Endometrial microvascular endothelial cells (primary cell): Measurements from ENCODE around the gene ZNF76. TPM values are rescaled to one million over a fixed set of nuclear protein-coding genes. Genes with fewer than 3 reads are reported as not detected.

Source experiments
- in situ Hi-C: cut with HindIII; loops from 2 replicates; pipeline ENCODE4 v1.10.0; 2017; ENCODE audit warnings: low sequenced_read_pairs, low pct_unique_long_range_greater_than_20kb; ENCODE audit errors: inconsistent ontology term
- total RNA-seq: library from RNA; depleted of rRNA; stranded (reverse); fragments of >200 nt; gene quantifications from one replicate; pipeline ENCODE4 v1.2.3, GENCODE V29; 2015; ENCODE audit errors: inconsistent ontology term

Gene ZNF76
- total RNA-seq, 1 donor from 2014 or later: 18.6 TPM

GRCh38 chr6:35231563-35231962 lies 28.0 kb upstream of the ZNF76 start:
- in situ Hi-C loops: no loop called here

DNA sequence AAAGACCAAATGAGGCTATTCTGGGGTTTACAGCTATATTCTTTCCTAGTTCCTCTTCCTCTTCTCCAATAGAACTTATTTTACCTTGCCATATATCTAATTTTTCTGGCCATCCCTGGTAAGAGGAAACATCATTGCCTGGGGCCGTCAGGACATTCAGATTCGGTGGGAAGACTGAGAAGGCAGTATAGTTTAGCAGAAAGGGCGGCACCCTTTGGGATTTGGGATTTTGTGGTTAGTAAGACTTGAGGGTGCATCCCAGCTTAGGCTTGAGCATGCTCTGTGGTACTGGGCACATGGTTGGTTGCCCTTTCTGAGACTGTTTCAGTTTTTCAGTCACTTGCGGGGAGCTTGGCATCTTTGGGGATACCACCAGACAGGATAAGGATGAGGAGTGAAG lies 24.6 kb upstream of the ZNF76 start:
- in situ Hi-C loops: no loop called here

GRCh38 chr6:35236223-35236622 lies 23.3 kb upstream of the ZNF76 start:
- in situ Hi-C loops: no loop called here

- in situ Hi-C loops: no loop called here
Measured at GRCh38 chr6:35237476-35237875, 22.1 kb upstream of the ZNF76 start.

DNA sequence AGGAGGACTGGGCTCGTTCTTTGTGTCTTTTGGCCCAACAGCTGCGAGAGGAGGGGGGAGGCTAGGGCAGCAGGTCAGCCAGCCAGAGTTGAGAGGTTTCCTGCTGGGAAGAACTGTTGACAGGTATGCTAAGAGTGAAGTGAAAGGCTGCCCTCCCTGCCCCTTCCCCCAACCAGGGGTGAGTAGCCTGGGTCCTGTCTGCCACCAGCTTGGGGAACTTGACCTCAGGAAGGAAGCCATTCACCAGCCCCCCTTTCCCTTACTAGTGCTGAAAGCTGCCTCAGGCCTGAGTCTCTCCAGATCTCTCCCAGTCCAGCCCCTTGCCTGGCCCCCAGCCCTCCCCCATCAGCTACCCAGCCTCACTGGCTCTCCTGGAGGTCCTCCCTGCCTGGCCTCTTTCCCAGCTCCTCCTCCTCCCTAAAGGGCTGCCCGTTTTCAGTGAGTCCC lies 20.7 kb upstream of the ZNF76 start:
- in situ Hi-C loops: no loop called here

GRCh38 chr6:35239581-35239980 lies 20.0 kb upstream of the ZNF76 start:
- in situ Hi-C loops: no loop called here

DNA sequence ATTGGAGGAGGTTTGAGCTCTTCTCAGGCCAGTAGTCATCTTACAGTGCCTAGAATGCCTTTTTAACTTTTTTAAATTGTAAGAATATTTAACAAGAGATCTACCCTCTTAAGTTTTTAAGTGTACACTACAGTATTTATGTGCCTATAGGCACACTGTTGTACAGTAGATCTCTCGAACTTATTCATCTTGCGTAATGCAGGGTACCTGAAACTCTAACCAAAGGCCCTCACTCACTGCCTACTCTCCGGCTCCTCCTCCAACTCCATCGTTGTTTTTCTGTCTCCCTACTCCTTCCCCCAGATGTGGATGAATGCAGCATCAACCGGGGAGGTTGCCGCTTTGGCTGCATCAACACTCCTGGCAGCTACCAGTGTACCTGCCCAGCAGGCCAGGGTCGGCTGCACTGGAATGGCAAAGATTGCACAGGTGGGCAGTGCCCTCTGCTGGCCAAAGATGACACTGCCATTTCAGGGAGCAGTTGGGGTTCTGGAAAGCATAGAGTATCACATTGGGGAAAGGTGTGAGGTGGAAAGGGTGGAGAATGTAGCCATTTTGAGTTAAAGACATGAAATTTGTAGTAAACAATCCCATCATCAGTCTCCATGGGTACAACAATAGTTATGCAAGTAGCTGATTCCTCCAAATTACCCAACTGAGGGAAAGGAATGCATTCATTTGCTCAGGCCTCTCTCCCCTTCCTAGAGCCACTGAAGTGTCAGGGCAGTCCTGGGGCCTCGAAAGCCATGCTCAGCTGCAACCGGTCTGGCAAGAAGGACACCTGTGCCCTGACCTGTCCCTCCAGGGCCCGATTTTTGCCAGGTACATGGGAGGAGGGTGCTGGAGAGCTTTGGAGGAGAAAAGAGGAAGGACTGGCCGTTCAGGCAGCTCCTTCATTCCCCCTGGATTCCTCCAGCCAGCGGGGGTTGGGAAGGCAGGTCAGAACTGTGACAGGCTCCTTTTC lies 18.4 kb upstream of the ZNF76 start:
- in situ Hi-C loops: no loop called here

GRCh38 chr6:35242486-35242885 lies 17.0 kb upstream of the ZNF76 start:
- in situ Hi-C loops: no loop called here

DNA sequence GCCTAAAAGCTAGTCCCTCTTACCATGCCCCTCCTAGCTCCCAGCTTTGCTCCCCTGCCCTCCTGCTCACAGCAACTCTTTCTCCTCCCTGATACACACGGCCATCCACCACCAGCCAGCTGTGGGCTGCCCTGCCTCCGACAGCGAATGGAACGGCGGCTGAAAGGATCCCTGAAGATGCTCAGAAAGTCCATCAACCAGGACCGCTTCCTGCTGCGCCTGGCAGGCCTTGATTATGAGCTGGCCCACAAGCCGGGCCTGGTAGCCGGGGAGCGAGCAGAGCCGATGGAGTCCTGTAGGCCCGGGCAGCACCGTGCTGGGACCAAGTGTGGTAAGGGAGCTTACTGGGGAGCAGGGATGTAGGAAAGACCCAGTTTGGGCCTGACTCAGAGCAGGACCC lies 16.6 kb upstream of the ZNF76 start:
- in situ Hi-C loops: no loop called here

- in situ Hi-C loops: no loop called here
Measured at GRCh38 chr6:35243386-35243958, 16.1 kb upstream of the ZNF76 start.

DNA sequence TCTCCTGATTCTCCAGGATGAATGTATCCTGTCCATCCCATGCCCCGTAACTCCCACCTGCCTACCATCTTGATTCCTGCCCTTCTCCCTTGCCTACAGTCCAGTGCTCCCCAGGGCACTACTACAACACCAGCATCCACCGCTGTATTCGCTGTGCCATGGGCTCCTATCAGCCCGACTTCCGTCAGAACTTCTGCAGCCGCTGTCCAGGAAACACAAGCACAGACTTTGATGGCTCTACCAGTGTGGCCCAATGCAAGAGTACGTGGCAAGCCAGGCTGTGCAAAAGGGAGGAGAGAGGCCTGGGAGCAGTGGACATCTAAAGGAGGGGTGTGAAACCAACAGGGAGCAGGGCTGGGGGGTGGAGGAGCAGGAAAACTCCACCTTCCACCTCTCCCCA lies 15.0 kb upstream of the ZNF76 start:
- in situ Hi-C loops: no loop called here

- in situ Hi-C loops: no loop called here
Measured at GRCh38 chr6:35247642-35248231, 11.8 kb upstream of the ZNF76 start.

GRCh38 chr6:35248300-35248699 lies 11.2 kb upstream of the ZNF76 start:
- in situ Hi-C loops: no loop called here

DNA sequence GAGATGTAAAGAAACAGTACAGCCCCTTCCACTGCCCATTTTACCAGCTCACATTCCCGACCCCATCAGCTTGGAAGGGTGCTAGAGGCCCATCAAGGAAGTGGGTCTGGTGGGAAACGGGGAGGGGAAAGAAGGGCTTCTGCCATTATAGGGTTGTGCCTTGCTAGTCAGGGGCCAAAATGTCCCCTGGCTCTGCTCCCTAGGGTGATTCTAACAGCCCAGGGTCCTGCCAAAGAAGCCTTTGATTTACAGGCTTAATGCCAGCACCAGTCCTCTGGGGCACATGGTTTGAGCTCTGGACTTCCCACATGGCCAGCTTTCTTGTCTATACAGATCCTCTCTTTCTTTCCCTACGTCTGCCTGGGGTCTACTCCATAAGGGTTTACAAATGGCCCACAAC lies 10.6 kb upstream of the ZNF76 start:
- in situ Hi-C loops: no loop called here

DNA sequence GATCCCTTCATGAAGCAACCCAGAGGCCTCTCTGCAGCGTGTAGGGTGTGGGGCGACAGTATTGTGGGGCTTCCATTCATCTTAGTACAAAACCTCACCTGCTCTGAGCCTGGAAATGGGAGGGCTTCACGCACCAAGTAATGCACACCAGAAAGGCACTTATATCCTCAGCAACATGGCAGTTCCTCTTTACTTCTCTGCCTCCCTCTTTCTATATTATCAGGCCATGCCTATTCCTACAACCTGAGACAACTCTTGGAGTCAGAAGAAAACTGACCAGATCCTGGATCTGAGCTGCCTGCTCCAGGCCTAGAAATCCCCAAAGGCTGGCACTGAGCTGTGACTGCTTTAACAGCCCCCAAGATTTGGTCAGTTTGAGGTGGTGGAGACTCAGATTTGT lies 7.6 kb upstream of the ZNF76 start:
- in situ Hi-C loops: no loop called here

DNA sequence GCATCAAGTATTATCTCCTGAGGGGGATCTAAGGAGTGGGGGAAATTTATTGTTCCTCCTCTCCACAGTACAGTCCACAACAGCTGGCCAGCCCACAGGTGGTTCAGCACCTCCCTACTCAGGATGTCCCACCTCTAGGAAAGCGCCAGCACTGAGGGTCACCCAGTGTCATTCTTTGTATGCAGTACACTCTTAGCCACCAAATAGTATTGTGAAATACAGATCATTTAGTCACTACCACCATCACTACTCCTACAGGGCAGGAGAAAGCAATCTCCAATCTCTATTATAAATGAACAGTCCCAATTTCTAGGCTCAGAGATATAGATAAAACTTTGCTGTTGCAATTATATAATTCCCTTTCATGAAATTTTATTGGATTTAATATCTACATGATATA lies 6.3 kb upstream of the ZNF76 start:
- in situ Hi-C loops: no loop called here

- in situ Hi-C loops: no loop called here
Measured at GRCh38 chr6:35258336-35258735, 1.2 kb upstream of the ZNF76 start.

DNA sequence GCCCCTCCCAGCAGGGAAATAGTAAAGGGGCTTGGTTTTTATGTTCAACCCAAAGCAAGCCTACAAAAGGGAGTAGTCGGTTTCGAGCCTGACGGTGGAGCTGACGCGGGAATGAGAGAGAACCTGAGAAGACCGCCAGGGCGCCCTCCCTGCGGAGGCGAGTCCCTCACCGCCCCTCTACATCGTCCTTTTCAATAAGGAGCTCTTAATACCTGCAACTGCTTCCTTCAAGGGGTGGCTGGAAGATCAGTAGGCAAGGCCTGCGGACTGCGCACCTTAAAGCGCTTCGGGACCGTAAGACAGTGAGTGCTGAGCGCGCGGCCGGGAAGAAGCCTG lies 709 bp upstream of the ZNF76 start:
- in situ Hi-C loops: no loop called here

DNA sequence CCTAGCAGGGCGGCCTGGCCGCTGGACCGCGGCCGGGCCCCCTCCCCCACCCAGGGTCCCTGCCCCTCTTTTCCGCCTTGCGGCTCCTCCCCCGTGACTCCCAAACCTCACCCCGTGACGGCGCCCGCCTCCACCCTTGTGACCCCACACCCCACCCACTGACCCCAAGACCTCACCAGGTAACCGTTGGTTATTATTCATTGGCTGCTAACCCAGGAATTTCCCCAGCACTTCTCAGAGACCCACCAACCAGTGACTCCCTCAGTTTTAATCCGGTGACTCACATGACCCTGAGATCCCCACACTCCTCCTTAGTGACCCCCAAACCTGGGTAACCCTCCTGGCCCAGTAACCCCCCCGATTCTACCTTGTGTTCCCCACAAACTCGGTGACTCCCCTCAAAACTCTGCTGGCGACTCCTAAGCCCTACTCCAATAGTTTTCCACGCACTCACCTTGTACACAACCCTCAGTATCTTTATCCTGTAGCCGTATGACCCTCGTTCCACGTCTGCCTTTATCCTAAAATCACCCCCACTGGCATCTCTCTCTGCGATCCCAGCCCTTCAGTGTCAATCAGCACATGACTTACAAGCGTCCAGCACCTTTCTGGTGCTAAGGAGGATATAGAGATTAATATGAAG lies 534 bp downstream of the ZNF76 start:
- in situ Hi-C loops: no loop called here
